ENCODE measurements around the gene GJD2.

Gene GJD2

DNA sequence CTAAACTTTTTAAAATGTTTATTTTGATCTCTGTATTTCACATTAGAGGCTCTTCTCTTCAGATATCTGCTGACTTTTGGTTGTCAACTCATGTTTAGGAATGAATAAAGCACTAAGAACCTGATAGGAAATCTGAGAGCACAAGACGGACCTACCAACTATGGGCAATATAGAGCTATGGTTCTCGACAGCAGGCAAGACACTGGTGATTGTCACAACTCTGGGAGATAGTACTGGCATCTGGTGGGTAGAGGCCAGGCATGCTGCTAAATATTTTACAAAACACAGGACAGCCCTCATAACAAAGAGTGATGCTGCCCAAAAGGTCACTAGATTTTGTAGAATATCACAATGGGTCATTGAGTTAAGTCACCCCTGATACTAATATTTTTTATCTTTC is 17.5 kb upstream of the GJD2 start:
- H3K27ac ChIP-seq (ENCODE audit: low read length), result no peak overlapping the region
- H3K4me3 ChIP-seq (ENCODE audit: low read depth in 1 of 2, low read length in 2 of 2), result no peak overlapping the region
- H3K9me3 ChIP-seq (ENCODE audit: control insufficient read depth in 1 of 2, low read length in 2 of 2), result no peaks in the 10 kb centered on the region
- H3K27me3 ChIP-seq (ENCODE audit: low read depth, low read length), result no peaks in the 10 kb centered on the region
- no peaks in the 10 kb centered on the region for H3K4me1 ChIP-seq (ENCODE audit: control insufficient read depth in 1 of 2, insufficient read depth in 2 of 2, low read length in 2 of 2)
- H3K36me3 ChIP-seq (ENCODE audit: control insufficient read depth in 1 of 2, insufficient read depth in 2 of 2, low read length in 2 of 2), result no peaks in the 10 kb centered on the region

DNA sequence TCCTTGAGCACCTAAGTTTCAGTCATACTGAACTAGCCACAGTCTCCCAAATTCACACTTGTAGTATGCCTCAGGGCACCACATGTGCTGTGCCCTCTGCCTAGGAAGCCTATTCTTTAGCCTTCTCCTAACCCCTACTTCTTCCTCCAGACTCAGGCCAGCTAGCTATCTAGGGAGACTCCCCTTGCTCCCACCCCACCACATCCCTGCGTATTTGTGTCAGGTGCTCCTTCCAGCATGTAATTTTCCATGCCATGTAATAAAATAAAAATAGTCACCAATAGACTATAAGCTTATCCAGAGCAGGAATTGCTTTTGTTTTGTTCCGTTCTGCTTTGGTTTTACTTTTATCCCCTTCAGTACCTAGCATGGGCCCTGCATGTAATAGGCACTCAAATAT is 14.9 kb upstream of the GJD2 start:
- Histone ChIP-seq H3K27me3 (ENCODE audit: low read depth, low read length) (no peaks in the 10 kb centered on the region), H3K27ac (ENCODE audit: low read length) (no peak overlapping the region), H3K9me3 (ENCODE audit: control insufficient read depth in 1 of 2, low read length in 2 of 2) (no peaks in the 10 kb centered on the region), H3K4me1 (ENCODE audit: control insufficient read depth in 1 of 2, insufficient read depth in 2 of 2, low read length in 2 of 2) (no peaks in the 10 kb centered on the region), H3K36me3 (ENCODE audit: control insufficient read depth in 1 of 2, insufficient read depth in 2 of 2, low read length in 2 of 2) (no peaks in the 10 kb centered on the region), H3K4me3 (ENCODE audit: low read depth in 1 of 2, low read length in 2 of 2) (no peak overlapping the region)

DNA sequence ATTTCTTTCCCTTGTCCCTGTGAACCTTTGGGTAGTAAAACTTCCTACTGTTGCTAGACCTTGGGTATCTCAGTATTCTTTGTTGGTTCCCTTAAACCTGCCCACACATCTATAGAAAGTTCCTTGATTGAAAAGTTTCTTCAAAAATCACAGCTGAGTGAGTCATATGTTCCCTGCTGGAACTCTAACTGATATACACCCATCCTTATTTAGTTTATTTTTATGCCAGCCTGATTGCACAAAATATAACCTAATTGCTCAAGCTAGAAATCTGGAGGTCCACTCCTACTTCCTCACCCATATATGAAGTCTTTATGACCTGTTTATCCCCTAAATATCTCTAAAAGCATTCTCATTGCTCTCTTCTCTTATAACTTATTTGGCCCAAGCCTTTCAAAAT is 13.7 kb upstream of the GJD2 start:
- no peaks in the 10 kb centered on the region for H3K27me3 ChIP-seq (ENCODE audit: low read depth, low read length)
- H3K4me3 ChIP-seq (ENCODE audit: low read depth in 1 of 2, low read length in 2 of 2), result no peak overlapping the region
- no peaks in the 10 kb centered on the region for H3K36me3 ChIP-seq (ENCODE audit: control insufficient read depth in 1 of 2, insufficient read depth in 2 of 2, low read length in 2 of 2)
- no peaks in the 10 kb centered on the region for H3K9me3 ChIP-seq (ENCODE audit: control insufficient read depth in 1 of 2, low read length in 2 of 2)
- no peaks in the 10 kb centered on the region for H3K4me1 ChIP-seq (ENCODE audit: control insufficient read depth in 1 of 2, insufficient read depth in 2 of 2, low read length in 2 of 2)
- H3K27ac ChIP-seq (ENCODE audit: low read length), result no peak overlapping the region

DNA sequence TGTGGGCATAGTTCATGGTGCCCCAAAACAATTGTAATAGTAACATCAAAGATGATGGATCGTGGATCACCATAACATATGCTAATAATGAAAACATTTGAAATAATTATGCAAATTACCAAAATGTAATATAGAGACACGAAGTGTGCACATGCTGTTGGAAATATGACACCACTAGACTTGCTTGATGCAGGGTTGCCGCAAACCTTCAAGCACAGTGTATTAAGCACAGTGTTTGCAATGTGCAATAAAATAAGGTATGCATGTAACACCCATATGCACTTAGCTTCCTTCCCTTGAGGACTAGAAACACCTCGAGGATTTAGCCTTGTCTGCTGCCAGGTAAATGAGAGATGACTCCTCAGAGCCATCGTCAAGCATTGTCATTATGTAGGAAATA is 10.9 kb upstream of the GJD2 start:
- no peaks in the 10 kb centered on the region for H3K4me1 ChIP-seq (ENCODE audit: control insufficient read depth in 1 of 2, insufficient read depth in 2 of 2, low read length in 2 of 2)
- H3K36me3 ChIP-seq (ENCODE audit: control insufficient read depth in 1 of 2, insufficient read depth in 2 of 2, low read length in 2 of 2), result no peaks in the 10 kb centered on the region
- no peaks in the 10 kb centered on the region for H3K27me3 ChIP-seq (ENCODE audit: low read depth, low read length)
- H3K9me3 ChIP-seq (ENCODE audit: control insufficient read depth in 1 of 2, low read length in 2 of 2), result no peaks in the 10 kb centered on the region
- no peak overlapping the region for H3K27ac ChIP-seq (ENCODE audit: low read length)
- no peak overlapping the region for H3K4me3 ChIP-seq (ENCODE audit: low read depth in 1 of 2, low read length in 2 of 2)

DNA sequence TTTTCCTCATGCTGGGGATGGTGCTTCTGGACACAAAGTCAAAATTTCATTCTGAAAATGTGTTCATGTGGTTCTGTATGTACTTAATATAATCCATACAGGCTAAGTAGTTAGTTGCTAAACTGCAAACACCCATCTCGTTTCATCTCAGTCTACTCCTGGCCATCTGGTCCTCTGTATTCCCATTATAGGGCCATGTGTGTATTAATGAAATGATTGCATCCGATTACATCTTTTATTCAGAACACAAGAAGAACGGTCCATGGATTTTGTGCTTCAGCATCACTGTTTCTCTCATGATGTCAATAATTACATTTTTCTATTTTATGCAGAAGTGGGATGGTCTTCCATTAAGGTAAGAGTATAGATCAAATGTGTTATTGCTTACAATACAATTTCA is 6.1 kb upstream of the GJD2 start:
- Histone ChIP-seq H3K36me3 (ENCODE audit: control insufficient read depth in 1 of 2, insufficient read depth in 2 of 2, low read length in 2 of 2) (no peaks in the 10 kb centered on the region), H3K4me1 (ENCODE audit: control insufficient read depth in 1 of 2, insufficient read depth in 2 of 2, low read length in 2 of 2) (no peaks in the 10 kb centered on the region), H3K27me3 (ENCODE audit: low read depth, low read length) (no peaks in the 10 kb centered on the region), H3K27ac (ENCODE audit: low read length) (no peak overlapping the region), H3K9me3 (ENCODE audit: control insufficient read depth in 1 of 2, low read length in 2 of 2) (no peaks in the 10 kb centered on the region), H3K4me3 (ENCODE audit: low read depth in 1 of 2, low read length in 2 of 2) (no peak overlapping the region)

DNA sequence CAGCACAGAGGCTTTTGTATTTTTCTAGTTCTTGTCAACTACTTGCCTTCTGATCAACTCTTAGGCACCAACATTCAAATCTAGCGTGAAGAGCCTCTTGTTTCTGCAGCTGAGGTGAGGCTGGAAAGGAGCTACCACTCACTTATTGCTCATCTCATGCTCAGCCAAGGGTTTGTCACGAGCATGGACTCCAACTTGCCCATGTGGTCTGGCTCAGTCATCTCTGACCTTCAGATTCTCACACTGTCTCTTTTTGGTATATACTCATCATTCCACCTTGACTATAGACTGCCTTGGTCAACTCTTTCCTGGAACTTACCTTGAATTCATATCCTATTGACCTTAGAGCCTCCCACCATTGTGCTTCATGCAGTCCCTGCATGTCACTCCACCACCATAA is 5.2 kb upstream of the GJD2 start:
- Histone ChIP-seq H3K27me3 (ENCODE audit: low read depth, low read length) (peaks cover 4% of the 10 kb centered on the region), H3K4me1 (ENCODE audit: control insufficient read depth in 1 of 2, insufficient read depth in 2 of 2, low read length in 2 of 2) (peaks cover 0 to 3% of the 10 kb centered on the region in 2 donors)

DNA sequence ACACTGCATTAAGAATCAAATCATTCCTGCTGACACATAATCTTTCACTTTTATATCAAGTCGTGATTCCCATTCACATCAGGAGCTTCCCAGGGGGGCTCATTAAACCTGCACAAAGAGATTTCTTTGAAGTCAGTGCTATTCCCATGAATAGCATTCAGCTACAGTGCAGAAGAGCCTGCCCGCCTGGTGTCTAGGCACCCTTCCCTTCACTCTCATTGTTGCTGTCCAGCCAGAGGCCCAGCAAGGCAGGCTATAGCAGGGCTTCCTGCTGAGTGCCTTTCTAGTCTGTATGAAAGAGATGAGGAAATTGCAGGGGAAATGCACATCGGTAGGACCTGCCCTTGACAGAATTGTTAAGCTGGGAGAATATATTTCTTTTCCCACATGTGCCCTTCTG is 4.5 kb upstream of the GJD2 start:
- Histone ChIP-seq H3K4me1 (ENCODE audit: control insufficient read depth in 1 of 2, insufficient read depth in 2 of 2, low read length in 2 of 2) (peaks cover 0 to 10% of the 10 kb centered on the region in 2 donors), H3K27ac (ENCODE audit: low read length) (no peak overlapping the region), H3K9me3 (ENCODE audit: control insufficient read depth in 1 of 2, low read length in 2 of 2) (no peaks in the 10 kb centered on the region), H3K36me3 (ENCODE audit: control insufficient read depth in 1 of 2, insufficient read depth in 2 of 2, low read length in 2 of 2) (no peaks in the 10 kb centered on the region), H3K27me3 (ENCODE audit: low read depth, low read length) (peaks cover 5% of the 10 kb centered on the region), H3K4me3 (ENCODE audit: low read depth in 1 of 2, low read length in 2 of 2) (no peak overlapping the region)

More for the DNA sequence above, 5.2 kb upstream of the GJD2 start:
- H3K9me3 ChIP-seq (ENCODE audit: control insufficient read depth in 1 of 2, low read length in 2 of 2), result no peaks in the 10 kb centered on the region
- H3K27ac ChIP-seq (ENCODE audit: low read length), result no peak overlapping the region
- no peaks in the 10 kb centered on the region for H3K36me3 ChIP-seq (ENCODE audit: control insufficient read depth in 1 of 2, insufficient read depth in 2 of 2, low read length in 2 of 2)
- no peak overlapping the region for H3K4me3 ChIP-seq (ENCODE audit: low read depth in 1 of 2, low read length in 2 of 2)

DNA sequence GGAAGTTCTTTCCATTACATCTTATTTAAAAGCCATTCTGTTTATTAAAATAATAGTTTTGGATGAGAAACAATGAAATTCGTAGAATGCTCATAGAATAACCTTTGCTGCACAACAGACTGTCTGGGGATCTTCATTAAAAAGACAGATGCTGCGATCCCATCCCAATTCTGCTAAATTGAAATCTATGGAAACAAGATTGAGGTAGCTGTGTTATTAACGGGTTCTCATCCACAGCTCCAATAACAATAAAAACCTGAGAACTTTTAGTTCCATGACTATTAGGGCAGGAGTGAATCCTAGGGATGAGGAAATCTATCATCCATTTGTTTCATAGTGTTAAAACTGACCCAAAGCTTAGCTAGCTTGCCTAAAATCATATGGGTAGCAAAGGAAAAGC is 2.5 kb upstream of the GJD2 start:
- peaks cover 0 to 12% of the 10 kb centered on the region in 2 donors for H3K4me1 ChIP-seq (ENCODE audit: control insufficient read depth in 1 of 2, insufficient read depth in 2 of 2, low read length in 2 of 2)
- no peaks in the 10 kb centered on the region for H3K9me3 ChIP-seq (ENCODE audit: control insufficient read depth in 1 of 2, low read length in 2 of 2)
- H3K4me3 ChIP-seq (ENCODE audit: low read depth in 1 of 2, low read length in 2 of 2), result no peak overlapping the region
- H3K27ac ChIP-seq (ENCODE audit: low read length), result no peak overlapping the region
- H3K27me3 ChIP-seq (ENCODE audit: low read depth, low read length), result peaks cover 14% of the 10 kb centered on the region
- no peaks in the 10 kb centered on the region for H3K36me3 ChIP-seq (ENCODE audit: control insufficient read depth in 1 of 2, insufficient read depth in 2 of 2, low read length in 2 of 2)

DNA sequence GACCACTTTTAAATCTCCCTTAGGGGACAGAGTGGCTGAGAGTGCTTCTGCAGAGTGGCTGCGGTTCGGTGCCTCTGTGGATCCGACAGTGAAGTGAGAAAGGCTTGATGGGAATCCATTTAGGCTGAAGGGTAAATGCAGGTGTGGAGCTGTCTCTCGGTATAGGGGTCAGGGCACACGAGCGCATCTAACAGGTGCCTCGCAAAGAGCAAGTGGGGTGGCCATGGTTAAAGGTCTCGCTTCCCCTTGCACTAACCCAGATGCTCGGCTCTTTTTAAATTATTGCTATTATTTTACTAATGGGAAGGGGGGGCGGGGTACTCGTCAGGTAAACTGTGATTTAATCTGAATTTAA is 598 bp upstream of the GJD2 start:
- Histone ChIP-seq H3K27ac (ENCODE audit: low read length) (no peak overlapping the region), H3K4me3 (ENCODE audit: low read depth in 1 of 2, low read length in 2 of 2) (peak overlapping the region in 1 of 2 donors; percentile 52), H3K4me1 (ENCODE audit: control insufficient read depth in 1 of 2, insufficient read depth in 2 of 2, low read length in 2 of 2) (peaks cover 0 to 12% of the 10 kb centered on the region in 2 donors)

DNA sequence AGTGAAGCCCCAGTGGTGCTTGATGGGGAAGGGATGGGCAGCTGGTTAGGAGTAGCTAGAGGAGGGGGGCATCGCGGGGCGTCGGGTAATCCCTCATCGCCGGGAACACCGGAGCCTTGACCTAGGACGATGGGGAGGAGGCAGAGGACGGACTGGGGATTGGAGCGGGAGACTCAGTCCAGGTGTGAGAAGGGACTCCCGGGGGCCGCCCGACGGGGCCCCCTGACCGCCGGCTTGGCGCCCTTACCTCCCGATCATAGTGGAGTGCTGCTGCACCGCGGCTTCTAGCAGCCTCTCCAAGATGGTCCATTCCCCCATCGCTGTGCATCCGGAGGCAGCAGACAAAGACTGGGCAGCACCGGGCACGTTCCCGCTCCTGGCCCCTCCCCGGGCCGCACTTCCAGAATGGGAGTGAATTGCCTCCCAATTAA is 612 bp downstream of the GJD2 start:
- Histone ChIP-seq H3K4me3 (ENCODE audit: low read depth in 1 of 2, low read length in 2 of 2) (peak overlapping the region in 1 of 2 donors; percentile 52), H3K36me3 (ENCODE audit: control insufficient read depth in 1 of 2, insufficient read depth in 2 of 2, low read length in 2 of 2) (no peaks in the 10 kb centered on the region), H3K4me1 (ENCODE audit: control insufficient read depth in 1 of 2, insufficient read depth in 2 of 2, low read length in 2 of 2) (peaks cover 0 to 12% of the 10 kb centered on the region in 2 donors), H3K27me3 (ENCODE audit: low read depth, low read length) (peaks cover 14% of the 10 kb centered on the region), H3K27ac (ENCODE audit: low read length) (no peak overlapping the region), H3K9me3 (ENCODE audit: control insufficient read depth in 1 of 2, low read length in 2 of 2) (no peaks in the 10 kb centered on the region)

More for the DNA sequence above, 598 bp upstream of the GJD2 start:
- Histone ChIP-seq H3K36me3 (ENCODE audit: control insufficient read depth in 1 of 2, insufficient read depth in 2 of 2, low read length in 2 of 2) (no peaks in the 10 kb centered on the region), H3K27me3 (ENCODE audit: low read depth, low read length) (peaks cover 14% of the 10 kb centered on the region), H3K9me3 (ENCODE audit: control insufficient read depth in 1 of 2, low read length in 2 of 2) (no peaks in the 10 kb centered on the region)

DNA sequence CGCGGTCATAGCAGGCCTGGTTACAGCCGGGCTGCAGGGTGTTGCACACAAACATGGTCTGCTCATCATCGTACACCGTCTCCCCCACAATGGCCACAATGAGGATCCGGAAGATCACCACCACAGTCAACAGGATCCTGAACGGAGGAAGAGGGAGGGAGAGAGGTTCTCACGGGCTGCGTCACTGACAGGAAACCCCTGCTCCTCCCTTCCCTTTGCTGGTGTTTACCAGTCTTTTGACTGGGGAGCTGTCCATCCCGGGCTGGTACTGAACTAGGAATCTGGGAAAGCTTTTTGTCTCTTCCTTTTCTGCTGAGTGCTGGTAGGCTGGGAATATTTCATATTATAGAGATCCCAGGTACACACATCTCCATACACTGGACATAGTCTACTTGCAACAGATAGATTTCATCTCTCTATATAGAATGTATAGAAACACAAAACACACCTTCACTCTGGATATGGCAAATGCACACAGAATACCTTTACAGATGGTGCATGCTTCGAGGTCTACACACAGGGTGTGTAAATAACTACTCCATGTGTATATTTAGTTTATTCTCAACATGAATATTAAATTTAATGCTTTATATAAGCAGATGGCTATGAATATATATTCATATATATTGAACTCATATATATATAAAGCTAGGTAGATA is 1.4 kb downstream of the GJD2 start:
- Histone ChIP-seq H3K27me3 (ENCODE audit: low read depth, low read length) (peaks cover 14% of the 10 kb centered on the region), H3K4me1 (ENCODE audit: control insufficient read depth in 1 of 2, insufficient read depth in 2 of 2, low read length in 2 of 2) (peaks cover 0 to 12% of the 10 kb centered on the region in 2 donors), H3K36me3 (ENCODE audit: control insufficient read depth in 1 of 2, insufficient read depth in 2 of 2, low read length in 2 of 2) (no peaks in the 10 kb centered on the region), H3K4me3 (ENCODE audit: low read depth in 1 of 2, low read length in 2 of 2) (no peak overlapping the region), H3K27ac (ENCODE audit: low read length) (no peak overlapping the region), H3K9me3 (ENCODE audit: control insufficient read depth in 1 of 2, low read length in 2 of 2) (no peaks in the 10 kb centered on the region)

DNA sequence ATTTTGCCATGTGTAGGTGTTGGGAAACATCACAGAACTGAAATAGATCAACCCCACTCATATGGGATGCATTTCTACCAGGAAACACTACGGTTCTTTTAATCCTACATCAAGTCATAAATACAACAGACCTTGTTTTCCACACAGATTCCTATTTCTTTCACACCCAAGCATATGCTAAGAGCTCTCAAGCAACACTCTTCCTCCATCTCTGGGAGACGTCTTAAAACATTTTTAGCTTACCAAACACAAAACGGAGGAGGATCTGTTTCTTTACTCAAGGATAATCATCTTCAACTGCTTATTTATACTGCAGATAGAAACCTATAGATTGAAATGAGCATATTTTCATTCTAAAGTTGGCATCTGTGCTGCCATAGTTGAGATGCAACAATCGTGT is 5.1 kb downstream of the GJD2 start:
- Histone ChIP-seq H3K27me3 (ENCODE audit: low read depth, low read length) (peaks cover 11% of the 10 kb centered on the region), H3K4me1 (ENCODE audit: control insufficient read depth in 1 of 2, insufficient read depth in 2 of 2, low read length in 2 of 2) (peaks cover 0 to 6% of the 10 kb centered on the region in 2 donors), H3K36me3 (ENCODE audit: control insufficient read depth in 1 of 2, insufficient read depth in 2 of 2, low read length in 2 of 2) (no peaks in the 10 kb centered on the region), H3K9me3 (ENCODE audit: control insufficient read depth in 1 of 2, low read length in 2 of 2) (no peaks in the 10 kb centered on the region), H3K27ac (ENCODE audit: low read length) (no peak overlapping the region), H3K4me3 (ENCODE audit: low read depth in 1 of 2, low read length in 2 of 2) (no peak overlapping the region)

Data from muscle layer of duodenum (tissue), 2 donors.